ENCODE data around the gene EPS8. TPM values are rescaled to one million over a fixed set of nuclear protein-coding genes. Genes with fewer than 3 reads are reported as not detected.
A peak's percentile ranks its signal among the peaks of the same experiment; 100 is the strongest.

The EPS8 gene
- total and polyA plus RNA-seq, 7 donors, result 7.9 to 16.9 (median 12.9) TPM

GRCh38 chr12:15706010-15706676 is 83.0 kb downstream of the EPS8 start:
- no peak for TF ChIP-seq CTCF (IDR thresholded peaks at IDR 0.05)
- ATAC-seq, result no peak

DNA sequence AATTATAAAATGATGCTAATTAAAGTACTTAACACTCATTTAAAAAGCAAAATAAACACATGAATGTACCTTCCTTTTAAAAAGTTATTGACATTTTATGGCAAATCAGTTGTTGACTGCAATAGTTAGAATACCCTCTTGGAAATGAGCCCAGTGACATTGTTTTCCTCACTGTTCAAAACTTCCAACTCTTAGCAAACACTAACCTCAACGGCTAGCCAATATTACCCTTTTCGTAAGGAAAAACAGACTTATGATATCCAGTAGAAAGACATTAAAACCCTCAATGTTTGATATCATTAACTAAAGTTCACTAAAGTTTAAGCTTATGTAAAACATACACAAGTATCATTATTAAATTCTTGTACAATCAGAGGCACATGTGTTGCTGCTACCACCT is 83.6 kb downstream of the EPS8 start:
- WGBS, 3 donors, result 59 to 67% (median 64%) methylated on average over 2 of the region's 2 CpGs
- Histone ChIP-seq H3K27ac (no peak overlapping the region), H3K36me3 (ENCODE audit: insufficient read depth in 1 of 2, low read depth in 1 of 2) (no peaks in the 10 kb centered on the region), H3K9me3 (no peaks in the 10 kb centered on the region), H3K27me3 (ENCODE audit: insufficient read depth in 3 of 3, low read length in 2 of 3) (no peaks in the 10 kb centered on the region), H3K4me3 (no peak overlapping the region), H3K4me1 (peaks cover 6% of the 10 kb centered on the region)
- intact Hi-C loops (cut with DNase I), result no loop called here
- DNase-seq (no peak), ATAC-seq (no peak)
- no peak for TF ChIP-seq CTCF (IDR thresholded peaks at IDR 0.05)

More at GRCh38 chr12:15706010-15706676, 83.0 kb downstream of the EPS8 start:
- H3K4me1 ChIP-seq, result peaks cover 3% of the 10 kb centered on the region
- WGBS, 3 donors, result 65 to 71% (median 68%) methylated on average over 4 of the region's 4 CpGs
- DNase-seq, result no peak
- no peaks in the 10 kb centered on the region for H3K27me3 ChIP-seq (ENCODE audit: insufficient read depth in 3 of 3, low read length in 2 of 3)
- H3K4me3 ChIP-seq, result no peak overlapping the region
- intact Hi-C loops (cut with DNase I), result no loop called here
- H3K9me3 ChIP-seq, result no peaks in the 10 kb centered on the region
- no peaks in the 10 kb centered on the region for H3K36me3 ChIP-seq (ENCODE audit: insufficient read depth in 1 of 2, low read depth in 1 of 2)
- H3K27ac ChIP-seq, result no peak overlapping the region

- ATAC-seq, result no peak
- no peak overlapping the region for H3K4me3 ChIP-seq
Measured at GRCh38 chr12:15702276-15702675, 86.9 kb downstream of the EPS8 start.

DNA sequence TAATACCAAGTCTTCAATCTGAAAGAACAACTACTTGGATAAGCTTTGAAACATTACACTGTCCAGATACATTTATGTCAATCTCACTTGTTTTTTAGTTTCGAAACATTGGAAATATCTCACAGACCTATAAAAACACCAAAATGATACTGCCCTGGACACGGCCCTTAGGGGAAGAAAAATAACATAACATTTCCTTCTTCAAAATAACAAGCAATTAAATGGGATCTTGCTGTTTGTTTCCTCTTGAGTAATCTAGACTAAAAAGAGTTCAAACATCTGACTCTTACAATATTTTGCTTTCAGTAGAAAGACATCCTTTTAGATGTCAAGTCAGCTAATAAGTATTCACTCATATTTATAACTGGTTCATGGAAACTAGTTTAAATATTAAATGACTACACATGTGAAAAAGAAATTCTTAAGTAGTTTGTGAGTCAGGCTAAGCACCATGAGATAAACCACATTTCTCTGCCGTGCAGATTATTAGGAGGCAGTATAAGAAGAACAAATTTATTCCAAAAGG is 87.5 kb downstream of the EPS8 start:
- no peak for DNase-seq
- intact Hi-C loops (cut with DNase I), result no loop called here
- no peak overlapping the region for H3K27ac ChIP-seq
- H3K36me3 ChIP-seq (ENCODE audit: insufficient read depth in 1 of 2, low read depth in 1 of 2), result no peaks in the 10 kb centered on the region
- no peak overlapping the region for H3K4me3 ChIP-seq
- WGBS, 3 donors, result 54 to 64% (median 63%) methylated on average over 3 of the region's 3 CpGs
- peaks cover 6% of the 10 kb centered on the region for H3K4me1 ChIP-seq
- peak in 1 of 4 donors; percentile 53 for ATAC-seq
- H3K9me3 ChIP-seq, result no peaks in the 10 kb centered on the region
- TF ChIP-seq CTCF (IDR thresholded peaks at IDR 0.05), result no peak
- no peaks in the 10 kb centered on the region for H3K27me3 ChIP-seq (ENCODE audit: insufficient read depth in 3 of 3, low read length in 2 of 3)

More at GRCh38 chr12:15702276-15702675, 86.9 kb downstream of the EPS8 start:
- no peaks in the 10 kb centered on the region for H3K36me3 ChIP-seq (ENCODE audit: insufficient read depth in 1 of 2, low read depth in 1 of 2)
- no peak for DNase-seq
- no peaks in the 10 kb centered on the region for H3K27me3 ChIP-seq (ENCODE audit: insufficient read depth in 3 of 3, low read length in 2 of 3)
- H3K4me1 ChIP-seq, result peaks cover 6% of the 10 kb centered on the region
- TF ChIP-seq CTCF (IDR thresholded peaks at IDR 0.05), result no peak
- intact Hi-C loops (cut with DNase I), result no loop called here
- 66 to 84% (median 71%) methylated on average over 2 of the region's 2 CpGs for WGBS, 3 donors
- H3K9me3 ChIP-seq, result no peaks in the 10 kb centered on the region
- no peak overlapping the region for H3K27ac ChIP-seq
